Loucy (cell line): Measurements from ENCODE around the gene CLK2.
"Not testable (repeated sequence)": the region's sequence is repeated elsewhere in the genome, so short reads cannot be mapped to it uniquely, and the experiment has no call there.

Source experiments
- H2AFZ ChIP-seq: fragments of 200-600 bp; sonication (generic); 2 replicates; pipeline ENCODE4 v1.6.0; 2016; ENCODE audit warnings: antibody characterized with exemption, mild to moderate bottlenecking, low read length, moderate library complexity
- H3F3A ChIP-seq: fragments of 200-600 bp; 2 replicates; pipeline ENCODE4 v1.6.0; 2016; ENCODE audit warnings: antibody characterized with exemption, low read depth, mild to moderate bottlenecking
- H3K27me3 ChIP-seq: fragments of 200-600 bp; sonication (generic); 2 replicates; pipeline ENCODE4 v1.6.1; 2014; ENCODE audit warnings: low read length, mild to moderate bottlenecking; ENCODE audit not compliant: insufficient read depth, poor library complexity, severe bottlenecking
- H3K36me3 ChIP-seq: fragments of 200-600 bp; sonication (generic); 2 replicates; pipeline ENCODE4 v1.6.1; 2016; ENCODE audit warnings: low read length; ENCODE audit not compliant: insufficient read depth
- H3K4me1 ChIP-seq: fragments of 200-600 bp; sonication (generic); 2 replicates; pipeline ENCODE4 v1.5.1; 2014; ENCODE audit warnings: low read length, mild to moderate bottlenecking; ENCODE audit not compliant: insufficient read depth, poor library complexity, severe bottlenecking
- H3K4me2 ChIP-seq: fragments of 200-600 bp; sonication (generic); 2 replicates; pipeline ENCODE4 v1.6.0; 2014; ENCODE audit warnings: antibody characterized with exemption, low read length, low read depth, mild to moderate bottlenecking; ENCODE audit not compliant: poor library complexity, severe bottlenecking
- H3K4me3 ChIP-seq: fragments of 200-600 bp; sonication (generic); 2 replicates; pipeline ENCODE4 v1.5.1; 2014; ENCODE audit warnings: low read length, mild to moderate bottlenecking, mixed read lengths; ENCODE audit not compliant: poor library complexity, severe bottlenecking
- H3K79me2 ChIP-seq: fragments of 200-600 bp; sonication (generic); 2 replicates; pipeline ENCODE4 v1.6.1; 2014; ENCODE audit warnings: low read length; ENCODE audit not compliant: insufficient read depth
- H3K9ac ChIP-seq: fragments of 200-600 bp; sonication (generic); 2 replicates; pipeline ENCODE4 v1.6.0; 2014; ENCODE audit warnings: mild to moderate bottlenecking, low read depth, low read length, moderate library complexity; ENCODE audit not compliant: poor library complexity, severe bottlenecking
- H3K9me2 ChIP-seq: fragments of 200-600 bp; sonication (generic); replicated peaks from 2 replicates; pipeline ENCODE4 v1.6.1; 2016; ENCODE audit warnings: low read depth, low read length, mixed read lengths
- H3K9me3 ChIP-seq: fragments of 200-600 bp; sonication (generic); 2 replicates; pipeline ENCODE4 v1.6.1; 2014; ENCODE audit warnings: mild to moderate bottlenecking, antibody characterized with exemption, low read length, low read depth; ENCODE audit not compliant: insufficient read depth
- H4K20me1 ChIP-seq: fragments of 200-600 bp; sonication (generic); 2 replicates; pipeline ENCODE4 v1.6.0; 2014; ENCODE audit warnings: antibody characterized with exemption, low read length, mild to moderate bottlenecking; ENCODE audit not compliant: insufficient read depth, poor library complexity, severe bottlenecking
- EZH2phosphoT487 ChIP-seq: fragments of 200-600 bp; IDR thresholded peaks from 2 replicates; pipeline ENCODE4 v1.6.1; 2018; ENCODE audit warnings: antibody characterized with exemption, mild to moderate bottlenecking, moderate library complexity, borderline replicate concordance
- TF ChIP-seq, protein P1 (sequence below): fragments of 200-600 bp; sonication (generic); conservative IDR thresholded peaks from 2 replicates; pipeline ENCODE4 v1.5.1; 2014; ENCODE audit warnings: mild to moderate bottlenecking, antibody characterized with exemption, low read length

The CLK2 gene

DNA sequence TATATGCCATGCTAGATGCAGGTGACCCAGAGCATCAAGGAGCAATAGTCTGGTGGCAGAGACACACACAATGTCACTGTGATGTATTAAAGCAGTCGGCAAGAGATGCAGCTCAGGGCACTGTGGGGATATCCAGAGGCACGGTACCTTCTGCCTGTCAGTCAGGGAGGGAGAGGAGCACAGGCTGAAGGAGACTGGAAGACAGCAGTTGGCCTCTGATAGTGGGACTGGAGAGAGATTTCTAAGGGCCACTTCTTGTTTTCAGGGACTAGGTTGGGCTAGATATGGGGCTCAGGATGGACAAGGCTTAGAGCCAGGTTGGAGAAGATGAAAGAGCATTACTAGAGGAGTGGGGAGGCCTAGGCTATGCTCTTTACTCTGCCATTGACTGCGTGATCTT is 42.0 kb downstream of the CLK2 start:
- H3K9me3 ChIP-seq, H2AFZ ChIP-seq, H3K4me3 ChIP-seq, H3F3A ChIP-seq, H3K36me3 ChIP-seq, H3K9ac ChIP-seq, H4K20me1 ChIP-seq, H3K4me2 ChIP-seq, H3K9me2 ChIP-seq, H3K27me3 ChIP-seq: not testable (repeated sequence)
- Histone ChIP-seq H3K4me1 (peaks cover 13% of the 10 kb centered on the region), H3K79me2 (peaks cover 13% of the 10 kb centered on the region)

DNA sequence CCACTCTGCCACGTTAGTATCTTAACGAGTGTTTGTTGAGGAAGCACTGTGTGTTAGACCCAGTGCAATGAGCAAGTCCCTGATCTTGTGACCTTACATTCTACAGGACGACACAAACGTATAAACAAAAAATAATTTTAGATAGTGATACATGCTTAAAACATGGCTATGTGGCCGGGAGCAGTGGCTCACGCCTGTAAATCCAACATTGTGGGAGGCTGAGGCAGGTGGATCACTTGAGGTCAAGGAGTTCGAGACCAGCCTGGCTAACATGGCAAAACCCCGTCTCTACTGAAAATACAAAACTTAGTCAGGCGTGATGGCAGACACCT is 45.2 kb downstream of the CLK2 start:
- H3K4me3 ChIP-seq: peak overlapping the region; percentile 82
- H2AFZ ChIP-seq: peak overlapping the region; percentile 47
- H3K36me3 ChIP-seq: no peaks in the 10 kb centered on the region
- peak overlapping the region; percentile 88 for H3K4me2 ChIP-seq
- H3F3A ChIP-seq: peaks cover 5% of the 10 kb centered on the region; the same call in 1 of the 2 replicates
- H3K79me2 ChIP-seq: peaks cover 37% of the 10 kb centered on the region
- TF ChIP-seq, protein P1, sequence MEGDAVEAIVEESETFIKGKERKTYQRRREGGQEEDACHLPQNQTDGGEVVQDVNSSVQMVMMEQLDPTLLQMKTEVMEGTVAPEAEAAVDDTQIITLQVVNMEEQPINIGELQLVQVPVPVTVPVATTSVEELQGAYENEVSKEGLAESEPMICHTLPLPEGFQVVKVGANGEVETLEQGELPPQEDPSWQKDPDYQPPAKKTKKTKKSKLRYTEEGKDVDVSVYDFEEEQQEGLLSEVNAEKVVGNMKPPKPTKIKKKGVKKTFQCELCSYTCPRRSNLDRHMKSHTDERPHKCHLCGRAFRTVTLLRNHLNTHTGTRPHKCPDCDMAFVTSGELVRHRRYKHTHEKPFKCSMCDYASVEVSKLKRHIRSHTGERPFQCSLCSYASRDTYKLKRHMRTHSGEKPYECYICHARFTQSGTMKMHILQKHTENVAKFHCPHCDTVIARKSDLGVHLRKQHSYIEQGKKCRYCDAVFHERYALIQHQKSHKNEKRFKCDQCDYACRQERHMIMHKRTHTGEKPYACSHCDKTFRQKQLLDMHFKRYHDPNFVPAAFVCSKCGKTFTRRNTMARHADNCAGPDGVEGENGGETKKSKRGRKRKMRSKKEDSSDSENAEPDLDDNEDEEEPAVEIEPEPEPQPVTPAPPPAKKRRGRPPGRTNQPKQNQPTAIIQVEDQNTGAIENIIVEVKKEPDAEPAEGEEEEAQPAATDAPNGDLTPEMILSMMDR: peak; percentile 16; the same call in 1 of the 2 replicates
- no peak for TF ChIP-seq EZH2phosphoT487
- peaks cover 24% of the 10 kb centered on the region for H3K4me1 ChIP-seq
- H3K9me2 ChIP-seq: no peaks in the 10 kb centered on the region
- peak overlapping the region; percentile 99 for H3K9ac ChIP-seq
- peaks cover 5% of the 10 kb centered on the region for H3K27me3 ChIP-seq
- H3K9me3 ChIP-seq: no peaks in the 10 kb centered on the region
- H4K20me1 ChIP-seq: peaks cover 9% of the 10 kb centered on the region

DNA sequence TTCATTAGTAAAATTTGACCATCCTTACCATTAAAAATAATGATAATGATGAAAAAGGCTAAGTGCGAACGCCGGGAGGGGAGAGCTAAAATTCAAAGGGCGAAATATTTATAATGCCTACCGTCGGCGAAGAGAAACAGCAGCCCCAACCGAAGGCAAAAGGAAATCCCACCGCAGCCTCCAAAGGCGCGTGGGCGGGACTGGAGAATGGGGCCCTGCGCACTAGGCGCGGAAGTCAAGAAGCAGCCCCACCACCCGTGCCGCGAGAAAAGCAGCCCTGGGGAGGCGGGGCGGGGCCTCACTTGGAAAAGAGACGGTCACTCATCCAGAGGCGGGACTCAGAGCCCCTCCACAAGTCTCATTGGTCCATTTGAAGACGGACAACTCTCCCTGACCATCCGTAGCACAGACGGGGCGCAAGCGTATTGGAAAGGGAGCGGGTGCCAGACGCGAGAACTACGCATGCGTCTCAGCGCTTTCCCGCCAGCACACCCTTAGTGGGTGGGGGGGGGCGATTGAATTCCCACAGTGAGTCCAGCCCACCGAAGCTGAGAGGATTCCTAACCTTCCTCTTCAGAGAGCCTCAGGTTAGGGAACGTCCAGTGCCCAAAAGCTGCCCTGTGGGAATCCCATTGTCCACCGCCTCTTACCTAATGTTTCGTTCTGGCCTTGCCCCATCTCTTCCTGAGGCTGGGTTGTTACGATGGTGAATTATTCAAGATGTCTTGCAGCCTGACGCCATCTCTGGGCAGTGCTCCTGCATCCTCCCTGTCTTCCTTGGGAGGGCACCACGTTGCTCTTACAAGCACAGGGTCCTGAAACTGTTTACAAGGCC is 45.8 kb downstream of the CLK2 start:
- Histone ChIP-seq H2AFZ (peak overlapping the region; percentile 85), H3K4me1 (peaks cover 24% of the 10 kb centered on the region), H3K4me3 (peak overlapping the region; percentile 98), H3K9me2 (no peaks in the 10 kb centered on the region), H3K9ac (peak overlapping the region; percentile 99), H3K27me3 (peaks cover 5% of the 10 kb centered on the region), H3K79me2 (peaks cover 37% of the 10 kb centered on the region), H3K36me3 (no peaks in the 10 kb centered on the region), H3F3A (peaks cover 5% of the 10 kb centered on the region; the same call in 1 of the 2 replicates), H3K9me3 (no peaks in the 10 kb centered on the region), H3K4me2 (peak overlapping the region; percentile 90), H4K20me1 (peaks cover 9% of the 10 kb centered on the region)
- TF ChIP-seq, protein P1: no peak; the same call in none of the 2 replicates
- TF ChIP-seq EZH2phosphoT487: no peak

DNA sequence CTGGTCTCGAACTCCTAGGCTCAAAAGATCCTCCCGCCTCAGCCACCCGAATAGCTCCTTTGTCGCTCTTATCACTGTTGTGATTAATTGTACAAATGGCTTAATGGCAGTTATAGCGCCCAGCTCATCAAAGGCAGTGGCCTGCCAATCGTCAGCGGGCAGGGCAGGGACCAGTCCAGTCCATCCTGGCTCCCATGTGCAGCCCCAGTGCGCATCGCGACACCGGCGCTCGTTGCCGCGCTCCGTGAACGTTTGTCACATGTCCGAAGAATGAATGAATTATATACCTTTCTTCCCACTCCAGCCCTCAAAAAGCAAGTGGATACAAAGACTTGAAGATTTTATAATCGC is 46.4 kb downstream of the CLK2 start:
- H3K36me3 ChIP-seq: no peaks in the 10 kb centered on the region
- peak overlapping the region; percentile 90 for H3K4me2 ChIP-seq
- no peaks in the 10 kb centered on the region for H3K9me2 ChIP-seq
- peak overlapping the region; percentile 85 for H2AFZ ChIP-seq
- peak overlapping the region; percentile 99 for H3K9ac ChIP-seq
- no peak for TF ChIP-seq EZH2phosphoT487
- TF ChIP-seq, protein P1: no peak; the same call in 1 of the 2 replicates
- peaks cover 24% of the 10 kb centered on the region for H3K4me1 ChIP-seq
- H3K9me3 ChIP-seq: no peaks in the 10 kb centered on the region
- H3F3A ChIP-seq: peaks cover 5% of the 10 kb centered on the region; the same call in 1 of the 2 replicates
- H3K79me2 ChIP-seq: peaks cover 37% of the 10 kb centered on the region
- peak overlapping the region; percentile 98 for H3K4me3 ChIP-seq
- H4K20me1 ChIP-seq: peaks cover 9% of the 10 kb centered on the region
- H3K27me3 ChIP-seq: peaks cover 5% of the 10 kb centered on the region
